A549 (cell line): ENCODE results near the gene MLXIP. TPM values are rescaled to one million over a fixed set of nuclear protein-coding genes. Genes with fewer than 3 reads are reported as not detected.

Experiments
- ATAC-seq, 2 experiments: fragments of 200-7000 bp in 1 of 2; fragments of >200 bp in 1 of 2; cut with Nextera tagmentation in 1 of 2; cut with Tn5 transposase in 1 of 2; 3 replicates each; pipeline versions ENCODE4 v1.8.0 to v1.9.1; 2018 to 2020; ENCODE audit warnings: mild to moderate bottlenecking in 1 of 2, moderate library complexity in 1 of 2
- CTCF ChIA-PET: fragments of 300-600 bp; sonication (Branson Sonifier 250); formaldehyde crosslinking; extraction: SDS; loops from one replicate; lab custom pipeline; 2021; ENCODE audit warnings: antibody characterized with exemption, inconsistent platforms; lab: Yijun Ruan, JAX
- POLR2A ChIA-PET: fragments of 350-600 bp; formaldehyde crosslinking; extraction: SDS; loops from one replicate; lab custom pipeline; 2021; ENCODE audit warnings: antibody characterized with exemption, inconsistent platforms; lab: Yijun Ruan, JAX
- DNase-seq, 2 experiments: peaks; one replicate each; pipeline versions ENCODE4 v3.0.0 to v3.0.0-alpha.2; 2011 to 2016; ENCODE audit warnings: low read depth in 1 of 2, low spot score in 1 of 2
- FAIRE-seq: peaks from 2 replicates; lab custom pipeline; 2011; peaks lifted over from hg19 to GRCh38; lab: Jason Lieb, UNC
- H3K27ac ChIP-seq, 2 experiments: fragments of >200 bp; sonication (Bioruptor Twin); formaldehyde crosslinking; 3 replicates each; pipeline ENCODE4 v1.5.1; 2016 to 2017
- H3K4me1 ChIP-seq: fragments of >200 bp; sonication (Bioruptor Twin); formaldehyde crosslinking; 3 replicates; pipeline ENCODE4 v1.6.1; 2016
- H3K4me2 ChIP-seq: fragments of >200 bp; sonication (Bioruptor Twin); formaldehyde crosslinking; 3 replicates; pipeline ENCODE4 v1.6.1; 2016
- H3K4me3 ChIP-seq: fragments of >200 bp; sonication (Bioruptor Twin); formaldehyde crosslinking; 3 replicates; pipeline ENCODE4 v1.5.1; 2016
- H3K9me3 ChIP-seq: fragments of >200 bp; sonication (Bioruptor Twin); formaldehyde crosslinking; 3 replicates; pipeline ENCODE4 v1.6.1; 2016
- CBX2 ChIP-seq: fragments of 200-600 bp; sonication (generic); IDR thresholded peaks from 2 replicates; pipeline ENCODE4 v1.6.1; 2016; ENCODE audit warnings: low read depth, mild to moderate bottlenecking, borderline replicate concordance
- CEBPB ChIP-seq, 2 experiments: fragments of >200 bp in 1 of 2; sonication (Bioruptor Twin) in 1 of 2; formaldehyde crosslinking in 1 of 2; IDR thresholded peaks; 2 replicates each; pipeline ENCODE4 v1.6.1; 2012 to 2016
- CHD4 ChIP-seq: fragments of 200-600 bp; sonication (generic); IDR thresholded peaks from 2 replicates; pipeline ENCODE4 v1.6.1; 2016; ENCODE audit warnings: antibody characterized with exemption, mild to moderate bottlenecking, borderline replicate concordance
- E2F6 ChIP-seq: IDR thresholded peaks from 2 replicates; pipeline ENCODE4 v1.6.1; 2012; ENCODE audit warnings: low read depth, borderline replicate concordance
- EHF ChIP-seq: fragments of 250-450 bp; sonication (Bioruptor Pico); IDR thresholded peaks from 2 replicates; pipeline ENCODE4 v1.5.0; 2020; ENCODE audit warnings: mild to moderate bottlenecking
- EHMT2 ChIP-seq: fragments of 200-600 bp; sonication (generic); IDR thresholded peaks from 2 replicates; pipeline ENCODE4 v1.6.1; 2016; ENCODE audit warnings: antibody characterized with exemption, low read depth, mild to moderate bottlenecking, moderate library complexity
- ESRRA ChIP-seq: fragments of 150-350 bp; IDR thresholded peaks from 2 replicates; pipeline ENCODE4 v1.6.1; 2014; ENCODE audit warnings: mild to moderate bottlenecking, low read length, borderline replicate concordance
- FOXS1 ChIP-seq: fragments of 250-450 bp; sonication (Bioruptor Pico); IDR thresholded peaks from 2 replicates; pipeline ENCODE4 v1.5.0; 2020; ENCODE audit warnings: mild to moderate bottlenecking, moderate library complexity
- GATA3 ChIP-seq: IDR thresholded peaks from 2 replicates; pipeline ENCODE4 v1.6.1; 2012; ENCODE audit warnings: borderline replicate concordance
- HES2 ChIP-seq: fragments of >200 bp; sonication (Bioruptor Twin); formaldehyde crosslinking; IDR thresholded peaks from 2 replicates; pipeline ENCODE4 v1.6.1; 2016
- HEYL ChIP-seq: fragments of 250-450 bp; sonication (Bioruptor Pico); IDR thresholded peaks from 2 replicates; pipeline ENCODE4 v1.8.0; 2021; ENCODE audit warnings: mild to moderate bottlenecking, moderate library complexity
- HOXB13 ChIP-seq: fragments of 250-450 bp; sonication (Bioruptor Pico); IDR thresholded peaks from 2 replicates; pipeline ENCODE4 v1.5.0; 2020; ENCODE audit warnings: low read depth, mild to moderate bottlenecking, moderate library complexity
- HOXB5 ChIP-seq: fragments of 250-450 bp; sonication (Bioruptor Pico); IDR thresholded peaks from 2 replicates; pipeline ENCODE4 v1.5.0; 2020; ENCODE audit warnings: mild to moderate bottlenecking, moderate library complexity
- JUN ChIP-seq, 2 experiments: fragments of >200 bp; sonication (Bioruptor Twin); formaldehyde crosslinking; IDR thresholded peaks; 2 replicates in 1 of 2; 3 replicates in 1 of 2; pipeline ENCODE4 v1.6.1; 2016 to 2017
- KDM5A ChIP-seq: fragments of 200-600 bp; sonication (generic); IDR thresholded peaks from 2 replicates; pipeline ENCODE4 v1.6.1; 2016; ENCODE audit warnings: antibody characterized with exemption, mild to moderate bottlenecking
- MAFK ChIP-seq: fragments of 450-650 bp; IDR thresholded peaks from 2 replicates; pipeline ENCODE4 v1.6.1; 2014; ENCODE audit not compliant: partially characterized antibody
- MAX ChIP-seq: IDR thresholded peaks from 2 replicates; pipeline ENCODE4 v1.6.1; 2012
- NFE2L2 ChIP-seq: fragments of 150-350 bp; conservative IDR thresholded peaks from 2 replicates; pipeline ENCODE4 v1.6.1; 2014; ENCODE audit warnings: low read length
- NR3C1 ChIP-seq: fragments of >200 bp; sonication (Bioruptor Twin); formaldehyde crosslinking; IDR thresholded peaks from 3 replicates; pipeline ENCODE4 v1.6.1; 2017
- PHF8 ChIP-seq: fragments of 200-600 bp; sonication (generic); IDR thresholded peaks from 2 replicates; pipeline ENCODE4 v1.6.1; 2016; ENCODE audit warnings: low read depth, mild to moderate bottlenecking, antibody characterized with exemption, moderate library complexity, borderline replicate concordance
- POLR2AphosphoS2 ChIP-seq: conservative IDR thresholded peaks from 2 replicates; pipeline ENCODE4 v1.6.1; 2012; ENCODE audit warnings: low read length, improper control_type of control experiment, inconsistent platforms
- RAD21 ChIP-seq, 2 experiments: fragments of >200 bp in 1 of 2; sonication (Bioruptor Twin) in 1 of 2; formaldehyde crosslinking in 1 of 2; IDR thresholded peaks in 1 of 2; conservative IDR thresholded peaks in 1 of 2; 2 replicates in 1 of 2; 3 replicates in 1 of 2; pipeline ENCODE4 v1.6.1; 2012 to 2018; ENCODE audit warnings: inconsistent platforms in 1 of 2
- REST ChIP-seq: fragments of 200-600 bp; sonication (generic); IDR thresholded peaks from 2 replicates; pipeline ENCODE4 v1.6.1; 2016; ENCODE audit warnings: antibody characterized with exemption, mild to moderate bottlenecking, moderate library complexity
- RFX5 ChIP-seq: fragments of 450-650 bp; IDR thresholded peaks from 2 replicates; pipeline ENCODE4 v1.7.1; 2014; ENCODE audit warnings: antibody characterized with exemption, mild to moderate bottlenecking, moderate library complexity
- RNF2 ChIP-seq: fragments of 200-600 bp; sonication (generic); IDR thresholded peaks from 2 replicates; pipeline ENCODE4 v1.6.1; 2016; ENCODE audit warnings: low read depth, mild to moderate bottlenecking, antibody characterized with exemption, moderate library complexity, borderline replicate concordance
- SMC3 ChIP-seq: fragments of >200 bp; sonication (Bioruptor Twin); formaldehyde crosslinking; IDR thresholded peaks from 3 replicates; pipeline ENCODE4 v1.6.1; 2018; ENCODE audit warnings: inconsistent platforms
- SREBF2 ChIP-seq: fragments of 450-650 bp; IDR thresholded peaks from 2 replicates; pipeline ENCODE4 v1.6.1; 2014; ENCODE audit warnings: mild to moderate bottlenecking, moderate library complexity
- ZFP36 ChIP-seq: fragments of 450-650 bp; IDR thresholded peaks from 2 replicates; pipeline ENCODE4 v1.6.1; 2014; ENCODE audit warnings: borderline replicate concordance; ENCODE audit not compliant: partially characterized antibody
- ZNF302 ChIP-seq: fragments of 250-450 bp; sonication (Bioruptor Pico); IDR thresholded peaks from 2 replicates; pipeline ENCODE4 v1.9.0; 2021; ENCODE audit warnings: inconsistent platforms, mild to moderate bottlenecking, moderate library complexity
- WGBS: methylation state at CpG from one replicate; pipeline ENCODE4 v1.1.6; 2017; ENCODE audit errors: missing lambda C conversion rate; 5-methylcytosine and 5-hydroxymethylcytosine counted together
- polyA plus RNA-seq, 4 experiments: library from polyadenylated mRNA; depleted of rRNA in 3 of 4; stranded (reverse); fragments of >200 nt; fragmentation: RNase III in 1 of 4; extraction: RNeasy Plus Mini Kit Qiagen cat#74134 plus additional on column Dnase treatment in 1 of 4; gene quantifications; 2 replicates in 3 of 4; 3 replicates in 1 of 4; pipeline ENCODE4 v1.2.3, GENCODE V29; 2011 to 2017
- TF ChIP-seq, protein P1 (sequence below): IDR thresholded peaks from 2 replicates; pipeline ENCODE4 v1.6.1; 2012

Gene MLXIP
- polyA plus RNA-seq, 2 of the 4 experiments (the other 2 are of a cell fraction), result 7.0 to 21.4 TPM

- no peak for TF ChIP-seq CHD4
- no peak for TF ChIP-seq CBX2
- TF ChIP-seq PHF8, result no peak
- no peak for TF ChIP-seq HOXB13 (CRISPR knock-in tag)
- no peak for TF ChIP-seq GATA3
- TF ChIP-seq ZNF302, result no peak
These were observed 20.8 kb downstream of the MLXIP start (continued) for GRCh38 chr12:122099280-122099749.

DNA sequence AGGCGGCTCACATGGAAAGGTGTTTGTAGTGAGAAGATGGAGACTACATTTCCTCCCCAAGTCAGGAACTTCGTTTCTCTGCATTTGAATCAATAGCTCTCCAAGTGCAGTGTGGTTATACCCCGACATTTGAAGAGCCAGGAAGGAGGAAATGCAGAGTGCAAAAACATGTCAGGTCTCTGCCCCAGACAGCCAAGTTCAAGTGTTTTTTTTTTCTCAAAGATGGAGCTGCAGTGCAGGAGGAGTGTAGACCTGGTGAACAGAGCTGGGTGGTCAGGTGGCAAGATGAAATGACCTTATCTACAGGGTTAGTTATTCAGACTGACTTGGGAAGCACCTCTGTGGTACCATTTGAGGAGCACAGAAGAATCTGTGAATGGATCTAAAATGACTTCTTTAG is 21.3 kb downstream of the MLXIP start:
- Histone ChIP-seq H3K4me1 (peaks cover 61% of the 10 kb centered on the region), H3K4me3 (no peak overlapping the region), H3K27ac (peak overlapping the region; percentile 81 to 88), H3K4me2 (peak overlapping the region; percentile 65), H3K9me3 (no peaks in the 10 kb centered on the region)
- TF ChIP-seq EHMT2, result no peak
- no peak for TF ChIP-seq CEBPB (IDR thresholded peaks at IDR 0.05)
- no peak for TF ChIP-seq JUN (IDR thresholded peaks at IDR 0.05)
- TF ChIP-seq RAD21 (conservative IDR thresholded peaks at IDR 0.05 in 1 of 2, IDR thresholded peaks at IDR 0.05 in 1 of 2), result no peak
- TF ChIP-seq RFX5, result no peak
- TF ChIP-seq, protein P1, sequence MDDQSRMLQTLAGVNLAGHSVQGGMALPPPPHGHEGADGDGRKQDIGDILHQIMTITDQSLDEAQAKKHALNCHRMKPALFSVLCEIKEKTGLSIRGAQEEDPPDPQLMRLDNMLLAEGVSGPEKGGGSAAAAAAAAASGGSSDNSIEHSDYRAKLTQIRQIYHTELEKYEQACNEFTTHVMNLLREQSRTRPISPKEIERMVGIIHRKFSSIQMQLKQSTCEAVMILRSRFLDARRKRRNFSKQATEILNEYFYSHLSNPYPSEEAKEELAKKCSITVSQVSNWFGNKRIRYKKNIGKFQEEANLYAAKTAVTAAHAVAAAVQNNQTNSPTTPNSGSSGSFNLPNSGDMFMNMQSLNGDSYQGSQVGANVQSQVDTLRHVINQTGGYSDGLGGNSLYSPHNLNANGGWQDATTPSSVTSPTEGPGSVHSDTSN, result no peak
- no peak for TF ChIP-seq POLR2AphosphoS2
- TF ChIP-seq NFE2L2, result no peak
- no peak for TF ChIP-seq HES2
- no peak for TF ChIP-seq MAFK
- no peak for TF ChIP-seq SMC3
- TF ChIP-seq E2F6, result no peak
- TF ChIP-seq EHF (CRISPR knock-in tag), result no peak
- TF ChIP-seq GATA3, result no peak
- no peak for TF ChIP-seq CHD4
- no peak for TF ChIP-seq HEYL (CRISPR knock-in tag)
- no peak for TF ChIP-seq ZFP36
- no peak for TF ChIP-seq FOXS1 (CRISPR knock-in tag)
- no peak for TF ChIP-seq SREBF2
- ChIA-PET CTCF (interaction anchor here (0.9 to 7.6 kb wide), 6 partner anchors 15 to 69 kb away, joined by 3 to 76 read pairs (median 5); no protein-coding TSS in a partner anchor), POLR2A (no interaction called here)
- FAIRE-seq, result no peak
- no peak for ATAC-seq
- no peak for DNase-seq
- 51% methylated on average over 3 of the region's 3 CpGs for WGBS

- no peak overlapping the region for H3K27ac ChIP-seq
- TF ChIP-seq KDM5A (no peak), E2F6 (no peak), RNF2 (no peak), POLR2AphosphoS2 (no peak), FOXS1 (CRISPR knock-in tag) (no peak), HOXB5 (CRISPR knock-in tag) (no peak), MAX (no peak), CBX2 (no peak), ESRRA (no peak), HOXB13 (CRISPR knock-in tag) (no peak), NR3C1 (no peak), JUN (IDR thresholded peaks at IDR 0.05) (no peak), REST (no peak), SREBF2 (no peak)
These were observed 22.0 kb downstream of the MLXIP start for GRCh38 chr12:122100568-122100967.

More at GRCh38 chr12:122100568-122100967, 22.0 kb downstream of the MLXIP start:
- no peak for FAIRE-seq
- 98% methylated on average over 1 of the region's 1 CpG for WGBS
- Histone ChIP-seq H3K4me1 (peaks cover 55% of the 10 kb centered on the region), H3K4me2 (no peak overlapping the region; the same call in 2 of the 3 replicates), H3K9me3 (no peaks in the 10 kb centered on the region), H3K4me3 (no peak overlapping the region)
- POLR2A ChIA-PET, result no interaction called here
- DNase-seq, result no peak
- no peak for ATAC-seq
- CTCF ChIA-PET, result interaction anchor here (0.9 to 7.6 kb wide), 7 partner anchors 10 to 69 kb away, joined by 3 to 76 read pairs (median 4); no protein-coding TSS in a partner anchor
